WTC11 (cell line): ENCODE measurements around the gene HFE.

ENCODE experiments used
- CTCF ChIP-seq: fragments of 200-600 bp; IDR thresholded peaks from 2 replicates; pipeline ENCODE4 v1.8.0; 2022; ENCODE audit warnings: antibody characterized with exemption
- FOXJ3 ChIP-seq: sonication (generic); formaldehyde crosslinking; IDR thresholded peaks from 2 replicates; pipeline ENCODE4 v1.9.0; 2021; ENCODE audit warnings: missing genetic modification reagents, mild to moderate bottlenecking, borderline replicate concordance
- FOXK1 ChIP-seq: sonication (generic); formaldehyde crosslinking; IDR thresholded peaks from 2 replicates; pipeline ENCODE4 v1.8.0; 2022; ENCODE audit warnings: mild to moderate bottlenecking, moderate library complexity, missing genetic modification reagents
- JUN ChIP-seq: sonication (generic); formaldehyde crosslinking; IDR thresholded peaks from 2 replicates; pipeline ENCODE4 v1.8.0; 2023; ENCODE audit warnings: mild to moderate bottlenecking, missing genetic modification reagents
- KAT7 ChIP-seq: sonication (generic); formaldehyde crosslinking; IDR thresholded peaks from 2 replicates; pipeline ENCODE4 v1.8.1; 2023; ENCODE audit warnings: missing genetic modification reagents, mild to moderate bottlenecking, borderline replicate concordance
- NFE2L1 ChIP-seq: sonication (generic); formaldehyde crosslinking; IDR thresholded peaks from 2 replicates; pipeline ENCODE4 v1.8.1; 2023; ENCODE audit warnings: missing genetic modification reagents
- NFYB ChIP-seq: sonication (generic); formaldehyde crosslinking; conservative IDR thresholded peaks from 2 replicates; pipeline ENCODE4 v1.8.0; 2022; ENCODE audit warnings: low read depth, missing genetic modification reagents
- NR3C1 ChIP-seq: sonication (generic); formaldehyde crosslinking; conservative IDR thresholded peaks from 2 replicates; pipeline ENCODE4 v1.8.1; 2023; ENCODE audit warnings: low read depth, mild to moderate bottlenecking, missing genetic modification reagents
- SP1 ChIP-seq: sonication (generic); formaldehyde crosslinking; conservative IDR thresholded peaks from 2 replicates; pipeline ENCODE4 v1.8.1; 2022; ENCODE audit warnings: missing genetic modification reagents
- TEAD4 ChIP-seq: sonication (generic); formaldehyde crosslinking; IDR thresholded peaks from 2 replicates; pipeline ENCODE4 v1.8.0; 2022; ENCODE audit warnings: mild to moderate bottlenecking, missing genetic modification reagents
- ZNF512 ChIP-seq: sonication (generic); formaldehyde crosslinking; IDR thresholded peaks from 2 replicates; pipeline ENCODE4 v1.8.1; 2022; ENCODE audit warnings: missing genetic modification reagents, borderline replicate concordance
- ZNF671 ChIP-seq: fragments of 250-450 bp; sonication (Bioruptor Pico); IDR thresholded peaks from 2 replicates; pipeline ENCODE4 v1.8.0; 2021; ENCODE audit warnings: mild to moderate bottlenecking
- TF ChIP-seq, protein P1 (sequence below): sonication (generic); formaldehyde crosslinking; IDR thresholded peaks from 2 replicates; pipeline ENCODE4 v1.8.1; 2023; ENCODE audit warnings: mild to moderate bottlenecking, missing genetic modification reagents, moderate library complexity
- TF ChIP-seq, protein P2 (sequence below): sonication (generic); formaldehyde crosslinking; IDR thresholded peaks from 2 replicates; pipeline ENCODE4 v1.8.0; 2023; ENCODE audit warnings: missing genetic modification reagents

DNA sequence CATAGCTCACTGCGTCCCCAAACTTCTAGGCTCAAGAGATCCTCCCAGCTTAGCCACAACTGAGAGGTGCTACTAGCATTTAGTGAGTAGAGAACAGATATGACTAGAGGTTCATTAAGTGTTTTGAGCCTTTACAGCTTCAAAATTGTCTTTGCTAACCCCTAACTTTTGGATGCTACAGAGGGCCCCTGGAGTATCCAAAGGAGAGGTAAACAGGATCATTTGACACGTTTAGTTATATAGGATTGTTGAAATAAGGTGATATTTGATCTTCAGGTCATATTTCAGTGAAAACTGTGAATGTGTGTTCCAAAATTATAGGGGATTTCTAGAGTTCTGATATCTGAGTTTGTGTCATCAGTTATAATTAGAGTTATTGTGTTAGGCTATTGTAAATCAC is 19.2 kb upstream of the HFE start:
- TF ChIP-seq ZNF512 (CRISPR knock-in tag), result no peak
- TF ChIP-seq NR3C1 (CRISPR knock-in tag), result no peak
- TF ChIP-seq ZNF671 (CRISPR knock-in tag), result no peak
- TF ChIP-seq FOXK1, result no peak
- TF ChIP-seq CTCF, result no peak
- no peak for TF ChIP-seq FOXJ3 (CRISPR knock-in tag)
- TF ChIP-seq, protein P1, sequence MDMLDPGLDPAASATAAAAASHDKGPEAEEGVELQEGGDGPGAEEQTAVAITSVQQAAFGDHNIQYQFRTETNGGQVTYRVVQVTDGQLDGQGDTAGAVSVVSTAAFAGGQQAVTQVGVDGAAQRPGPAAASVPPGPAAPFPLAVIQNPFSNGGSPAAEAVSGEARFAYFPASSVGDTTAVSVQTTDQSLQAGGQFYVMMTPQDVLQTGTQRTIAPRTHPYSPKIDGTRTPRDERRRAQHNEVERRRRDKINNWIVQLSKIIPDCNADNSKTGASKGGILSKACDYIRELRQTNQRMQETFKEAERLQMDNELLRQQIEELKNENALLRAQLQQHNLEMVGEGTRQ (CRISPR knock-in tag), result no peak
- no peak for TF ChIP-seq JUN (CRISPR knock-in tag)
- TF ChIP-seq NFYB, result no peak
- TF ChIP-seq, protein P2, sequence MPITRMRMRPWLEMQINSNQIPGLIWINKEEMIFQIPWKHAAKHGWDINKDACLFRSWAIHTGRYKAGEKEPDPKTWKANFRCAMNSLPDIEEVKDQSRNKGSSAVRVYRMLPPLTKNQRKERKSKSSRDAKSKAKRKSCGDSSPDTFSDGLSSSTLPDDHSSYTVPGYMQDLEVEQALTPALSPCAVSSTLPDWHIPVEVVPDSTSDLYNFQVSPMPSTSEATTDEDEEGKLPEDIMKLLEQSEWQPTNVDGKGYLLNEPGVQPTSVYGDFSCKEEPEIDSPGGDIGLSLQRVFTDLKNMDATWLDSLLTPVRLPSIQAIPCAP, result no peak
- TF ChIP-seq KAT7 (CRISPR knock-in tag), result no peak
- TF ChIP-seq TEAD4 (CRISPR knock-in tag), result no peak
- no peak for TF ChIP-seq SP1
- no peak for TF ChIP-seq NFE2L1 (CRISPR knock-in tag)
